Upper lobe of left lung (tissue), 4 donors: ENCODE results near the gene EYA4.

ENCODE experiments used
- EP300 ChIP-seq, 4 donors: sonication (generic); formaldehyde crosslinking; IDR thresholded peaks; one replicate each; pipeline ENCODE4 v1.5.1; 2017; ENCODE audit warnings: antibody characterized with exemption in 4 of 4, control low read depth in 2 of 4
- POLR2A ChIP-seq, 4 donors: fragments of 450-650 bp; IDR thresholded peaks; one replicate each; pipeline ENCODE4 v1.5.1; 2016 to 2017; ENCODE audit warnings: antibody characterized with exemption in 4 of 4, mild to moderate bottlenecking in 2 of 4
- TF ChIP-seq, protein P1 (sequence below), 6 experiments: fragments of 450-650 bp in 4 of 6; fragments of 200-600 bp in 2 of 6; sonication (generic) in 2 of 6; IDR thresholded peaks; one replicate each; pipeline ENCODE4 v1.5.1; 2016 to 2019; ENCODE audit warnings: antibody characterized with exemption in 6 of 6

- TF ChIP-seq, protein P1, sequence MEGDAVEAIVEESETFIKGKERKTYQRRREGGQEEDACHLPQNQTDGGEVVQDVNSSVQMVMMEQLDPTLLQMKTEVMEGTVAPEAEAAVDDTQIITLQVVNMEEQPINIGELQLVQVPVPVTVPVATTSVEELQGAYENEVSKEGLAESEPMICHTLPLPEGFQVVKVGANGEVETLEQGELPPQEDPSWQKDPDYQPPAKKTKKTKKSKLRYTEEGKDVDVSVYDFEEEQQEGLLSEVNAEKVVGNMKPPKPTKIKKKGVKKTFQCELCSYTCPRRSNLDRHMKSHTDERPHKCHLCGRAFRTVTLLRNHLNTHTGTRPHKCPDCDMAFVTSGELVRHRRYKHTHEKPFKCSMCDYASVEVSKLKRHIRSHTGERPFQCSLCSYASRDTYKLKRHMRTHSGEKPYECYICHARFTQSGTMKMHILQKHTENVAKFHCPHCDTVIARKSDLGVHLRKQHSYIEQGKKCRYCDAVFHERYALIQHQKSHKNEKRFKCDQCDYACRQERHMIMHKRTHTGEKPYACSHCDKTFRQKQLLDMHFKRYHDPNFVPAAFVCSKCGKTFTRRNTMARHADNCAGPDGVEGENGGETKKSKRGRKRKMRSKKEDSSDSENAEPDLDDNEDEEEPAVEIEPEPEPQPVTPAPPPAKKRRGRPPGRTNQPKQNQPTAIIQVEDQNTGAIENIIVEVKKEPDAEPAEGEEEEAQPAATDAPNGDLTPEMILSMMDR (IDR thresholded peaks at IDR 0.05) = no peak
- no peak for TF ChIP-seq EP300 (IDR thresholded peaks at IDR 0.05)
- no peak for TF ChIP-seq POLR2A (IDR thresholded peaks at IDR 0.05)
Observed at GRCh38 chr6:133286765-133287164, 45.6 kb downstream of the EYA4 start.
